A549 (cell line): ENCODE results near the gene ANKRD2. TPM values are rescaled to one million over a fixed set of nuclear protein-coding genes. Genes with fewer than 3 reads are reported as not detected.
A peak's percentile ranks its signal among the peaks of the same experiment; 100 is the strongest.

ENCODE experiments used
- ATAC-seq, 2 experiments: fragments of 200-7000 bp in 1 of 2; fragments of >200 bp in 1 of 2; cut with Nextera tagmentation in 1 of 2; cut with Tn5 transposase in 1 of 2; 3 replicates each; pipeline versions ENCODE4 v1.8.0 to v1.9.1; 2018 to 2020; ENCODE audit warnings: mild to moderate bottlenecking in 1 of 2, moderate library complexity in 1 of 2
- CTCF ChIA-PET: fragments of 300-600 bp; sonication (Branson Sonifier 250); formaldehyde crosslinking; extraction: SDS; loops from one replicate; lab custom pipeline; 2021; ENCODE audit warnings: antibody characterized with exemption, inconsistent platforms; lab: Yijun Ruan, JAX
- POLR2A ChIA-PET: fragments of 350-600 bp; formaldehyde crosslinking; extraction: SDS; loops from one replicate; lab custom pipeline; 2021; ENCODE audit warnings: antibody characterized with exemption, inconsistent platforms; lab: Yijun Ruan, JAX
- DNase-seq, 2 experiments: peaks; one replicate each; pipeline versions ENCODE4 v3.0.0 to v3.0.0-alpha.2; 2011 to 2016; ENCODE audit warnings: low read depth in 1 of 2, low spot score in 1 of 2
- FAIRE-seq: peaks from 2 replicates; lab custom pipeline; 2011; peaks lifted over from hg19 to GRCh38; lab: Jason Lieb, UNC
- H3K27ac ChIP-seq, 2 experiments: fragments of >200 bp; sonication (Bioruptor Twin); formaldehyde crosslinking; 3 replicates each; pipeline ENCODE4 v1.5.1; 2016 to 2017
- H3K4me1 ChIP-seq: fragments of >200 bp; sonication (Bioruptor Twin); formaldehyde crosslinking; 3 replicates; pipeline ENCODE4 v1.6.1; 2016
- H3K4me2 ChIP-seq: fragments of >200 bp; sonication (Bioruptor Twin); formaldehyde crosslinking; 3 replicates; pipeline ENCODE4 v1.6.1; 2016
- H3K4me3 ChIP-seq: fragments of >200 bp; sonication (Bioruptor Twin); formaldehyde crosslinking; 3 replicates; pipeline ENCODE4 v1.5.1; 2016
- H3K9me3 ChIP-seq: fragments of >200 bp; sonication (Bioruptor Twin); formaldehyde crosslinking; 3 replicates; pipeline ENCODE4 v1.6.1; 2016
- BHLHE40 ChIP-seq: IDR thresholded peaks from 2 replicates; pipeline ENCODE4 v1.6.1; 2012; ENCODE audit warnings: low read depth, low read length, inconsistent platforms
- CBX8 ChIP-seq: fragments of 200-600 bp; sonication (generic); IDR thresholded peaks from 2 replicates; pipeline ENCODE4 v1.6.1; 2016
- CEBPB ChIP-seq, 2 experiments: fragments of >200 bp in 1 of 2; sonication (Bioruptor Twin) in 1 of 2; formaldehyde crosslinking in 1 of 2; IDR thresholded peaks; 2 replicates each; pipeline ENCODE4 v1.6.1; 2012 to 2016
- EHMT2 ChIP-seq: fragments of 200-600 bp; sonication (generic); IDR thresholded peaks from 2 replicates; pipeline ENCODE4 v1.6.1; 2016; ENCODE audit warnings: antibody characterized with exemption, low read depth, mild to moderate bottlenecking, moderate library complexity
- EP300 ChIP-seq, 2 experiments: fragments of >200 bp; sonication (Bioruptor Twin); formaldehyde crosslinking; IDR thresholded peaks; 2 replicates in 1 of 2; 3 replicates in 1 of 2; pipeline ENCODE4 v1.6.1; 2016 to 2017
- FOXS1 ChIP-seq: fragments of 250-450 bp; sonication (Bioruptor Pico); IDR thresholded peaks from 2 replicates; pipeline ENCODE4 v1.5.0; 2020; ENCODE audit warnings: mild to moderate bottlenecking, moderate library complexity
- GATA3 ChIP-seq: IDR thresholded peaks from 2 replicates; pipeline ENCODE4 v1.6.1; 2012; ENCODE audit warnings: borderline replicate concordance
- HEYL ChIP-seq: fragments of 250-450 bp; sonication (Bioruptor Pico); IDR thresholded peaks from 2 replicates; pipeline ENCODE4 v1.8.0; 2021; ENCODE audit warnings: mild to moderate bottlenecking, moderate library complexity
- HMGXB4 ChIP-seq: fragments of 250-450 bp; sonication (Bioruptor Pico); IDR thresholded peaks from 2 replicates; pipeline ENCODE4 v1.5.0; 2021; ENCODE audit warnings: mild to moderate bottlenecking, moderate library complexity, borderline replicate concordance
- JUN ChIP-seq, 2 experiments: fragments of >200 bp; sonication (Bioruptor Twin); formaldehyde crosslinking; IDR thresholded peaks; 2 replicates in 1 of 2; 3 replicates in 1 of 2; pipeline ENCODE4 v1.6.1; 2016 to 2017
- JUNB ChIP-seq: fragments of >200 bp; sonication (Bioruptor Twin); formaldehyde crosslinking; IDR thresholded peaks from 2 replicates; pipeline ENCODE4 v1.6.1; 2016
- MAX ChIP-seq: IDR thresholded peaks from 2 replicates; pipeline ENCODE4 v1.6.1; 2012
- MAZ ChIP-seq: fragments of 150-350 bp; IDR thresholded peaks from 2 replicates; pipeline ENCODE4 v1.6.1; 2014; ENCODE audit warnings: antibody characterized with exemption, low read depth, low read length, borderline replicate concordance
- MYC ChIP-seq: IDR thresholded peaks from 2 replicates; pipeline ENCODE4 v1.6.1; 2012; ENCODE audit warnings: mild to moderate bottlenecking, inconsistent platforms, low read length, improper control_type of control experiment, borderline replicate concordance
- NFE2L2 ChIP-seq: fragments of 150-350 bp; conservative IDR thresholded peaks from 2 replicates; pipeline ENCODE4 v1.6.1; 2014; ENCODE audit warnings: low read length
- NR3C1 ChIP-seq: fragments of >200 bp; sonication (Bioruptor Twin); formaldehyde crosslinking; IDR thresholded peaks from 3 replicates; pipeline ENCODE4 v1.6.1; 2017
- PBX3 ChIP-seq: IDR thresholded peaks from 2 replicates; pipeline ENCODE4 v1.6.1; 2012
- PHF8 ChIP-seq: fragments of 200-600 bp; sonication (generic); IDR thresholded peaks from 2 replicates; pipeline ENCODE4 v1.6.1; 2016; ENCODE audit warnings: low read depth, mild to moderate bottlenecking, antibody characterized with exemption, moderate library complexity, borderline replicate concordance
- POLR2A ChIP-seq: IDR thresholded peaks from 2 replicates; pipeline ENCODE4 v1.6.1; 2012; ENCODE audit warnings: mild to moderate bottlenecking, low read length
- RAD21 ChIP-seq, 2 experiments: fragments of >200 bp in 1 of 2; sonication (Bioruptor Twin) in 1 of 2; formaldehyde crosslinking in 1 of 2; IDR thresholded peaks in 1 of 2; conservative IDR thresholded peaks in 1 of 2; 2 replicates in 1 of 2; 3 replicates in 1 of 2; pipeline ENCODE4 v1.6.1; 2012 to 2018; ENCODE audit warnings: inconsistent platforms in 1 of 2
- RARB ChIP-seq: fragments of 250-450 bp; sonication (Bioruptor Pico); IDR thresholded peaks from 2 replicates; pipeline ENCODE4 v1.8.0; 2021; ENCODE audit warnings: mild to moderate bottlenecking, moderate library complexity
- RFX5 ChIP-seq: fragments of 450-650 bp; IDR thresholded peaks from 2 replicates; pipeline ENCODE4 v1.7.1; 2014; ENCODE audit warnings: antibody characterized with exemption, mild to moderate bottlenecking, moderate library complexity
- TP53 ChIP-seq: fragments of 250-450 bp; sonication (Bioruptor Pico); IDR thresholded peaks from 2 replicates; pipeline ENCODE4 v1.5.0; 2021; ENCODE audit warnings: mild to moderate bottlenecking, moderate library complexity
- USF2 ChIP-seq: fragments of 450-650 bp; IDR thresholded peaks from 2 replicates; pipeline ENCODE4 v1.6.1; 2014; ENCODE audit warnings: antibody characterized with exemption
- ZNF302 ChIP-seq: fragments of 250-450 bp; sonication (Bioruptor Pico); IDR thresholded peaks from 2 replicates; pipeline ENCODE4 v1.9.0; 2021; ENCODE audit warnings: inconsistent platforms, mild to moderate bottlenecking, moderate library complexity
- ZSCAN20 ChIP-seq: fragments of 250-450 bp; sonication (Bioruptor Pico); IDR thresholded peaks from 2 replicates; pipeline ENCODE4 v1.8.0; 2022; ENCODE audit warnings: mild to moderate bottlenecking, moderate library complexity
- WGBS: methylation state at CpG from one replicate; pipeline ENCODE4 v1.1.6; 2017; ENCODE audit errors: missing lambda C conversion rate; 5-methylcytosine and 5-hydroxymethylcytosine counted together
- polyA plus RNA-seq, 4 experiments: library from polyadenylated mRNA; depleted of rRNA in 3 of 4; stranded (reverse); fragments of >200 nt; fragmentation: RNase III in 1 of 4; extraction: RNeasy Plus Mini Kit Qiagen cat#74134 plus additional on column Dnase treatment in 1 of 4; gene quantifications; 2 replicates in 3 of 4; 3 replicates in 1 of 4; pipeline ENCODE4 v1.2.3, GENCODE V29; 2011 to 2017
- TF ChIP-seq, protein P1 (sequence below): fragments of 150-350 bp; IDR thresholded peaks from 2 replicates; pipeline ENCODE4 v1.6.1; 2014; ENCODE audit warnings: low read depth, mild to moderate bottlenecking, low read length
- TF ChIP-seq, protein P2 (sequence below): fragments of >200 bp; sonication (Bioruptor Twin); formaldehyde crosslinking; IDR thresholded peaks from 2 replicates; pipeline ENCODE4 v1.6.1; 2016
- TF ChIP-seq, protein P3 (sequence below): fragments of 250-450 bp; sonication (Bioruptor Pico); IDR thresholded peaks from 2 replicates; pipeline ENCODE4 v1.5.0; 2020; ENCODE audit warnings: low read depth, mild to moderate bottlenecking, moderate library complexity

ANKRD2 gene
- polyA plus RNA-seq, 2 of the 4 experiments (the other 2 are of a cell fraction) = 1.5 to 4.7 TPM

DNA sequence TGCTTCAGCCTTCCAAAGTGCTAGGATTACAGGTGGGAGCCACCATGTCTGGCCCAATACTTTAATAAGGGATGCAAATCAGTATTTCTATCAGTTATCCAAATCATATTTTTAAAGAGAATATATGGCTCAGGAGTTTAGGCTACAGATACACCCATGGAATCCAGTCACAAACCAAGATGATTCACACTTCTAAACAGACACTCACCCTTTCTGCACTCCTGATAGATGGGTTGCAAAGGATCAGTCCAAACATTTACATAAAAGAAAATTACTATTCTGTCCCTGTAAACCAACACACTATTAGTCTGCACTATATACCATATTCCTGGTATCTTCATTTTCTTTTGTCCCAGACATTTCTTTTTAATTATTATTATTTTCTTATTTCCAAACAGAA, 58.5 kb downstream of the ANKRD2 start:
- ATAC-seq = no peak
- no peak for TF ChIP-seq USF2
- no peak for TF ChIP-seq TP53
- no peak for TF ChIP-seq ZNF302
- no peak for TF ChIP-seq NFE2L2
- TF ChIP-seq, protein P1, sequence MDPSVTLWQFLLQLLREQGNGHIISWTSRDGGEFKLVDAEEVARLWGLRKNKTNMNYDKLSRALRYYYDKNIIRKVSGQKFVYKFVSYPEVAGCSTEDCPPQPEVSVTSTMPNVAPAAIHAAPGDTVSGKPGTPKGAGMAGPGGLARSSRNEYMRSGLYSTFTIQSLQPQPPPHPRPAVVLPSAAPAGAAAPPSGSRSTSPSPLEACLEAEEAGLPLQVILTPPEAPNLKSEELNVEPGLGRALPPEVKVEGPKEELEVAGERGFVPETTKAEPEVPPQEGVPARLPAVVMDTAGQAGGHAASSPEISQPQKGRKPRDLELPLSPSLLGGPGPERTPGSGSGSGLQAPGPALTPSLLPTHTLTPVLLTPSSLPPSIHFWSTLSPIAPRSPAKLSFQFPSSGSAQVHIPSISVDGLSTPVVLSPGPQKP = no peak
- TF ChIP-seq GATA3 = no peak
- no peak for TF ChIP-seq BHLHE40
- TF ChIP-seq CBX8 = no peak
- no peak for TF ChIP-seq HEYL
- no peak for TF ChIP-seq EP300 (IDR thresholded peaks at IDR 0.05)
- TF ChIP-seq RAD21 (conservative IDR thresholded peaks at IDR 0.05 in 1 of 2, IDR thresholded peaks at IDR 0.05 in 1 of 2) = no peak
- no peak for TF ChIP-seq EHMT2
- TF ChIP-seq RARB (CRISPR knock-in tag) = no peak
- TF ChIP-seq MYC = no peak
- TF ChIP-seq, protein P2, sequence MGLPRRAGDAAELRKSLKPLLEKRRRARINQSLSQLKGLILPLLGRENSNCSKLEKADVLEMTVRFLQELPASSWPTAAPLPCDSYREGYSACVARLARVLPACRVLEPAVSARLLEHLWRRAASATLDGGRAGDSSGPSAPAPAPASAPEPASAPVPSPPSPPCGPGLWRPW = no peak
- TF ChIP-seq, all 56 proteins: peak for 0
- DNase-seq (no peak), FAIRE-seq (no peak)
- H3K4me3 ChIP-seq = no peak overlapping the region
- H3K27ac ChIP-seq = no peak overlapping the region
- CTCF ChIA-PET = interaction anchor here (0.9 to 10.7 kb wide), 8 partner anchors 9 to 101 kb away, joined by 3 to 97 read pairs (median 4); no protein-coding TSS in a partner anchor
- no peak overlapping the region for H3K4me2 ChIP-seq
- peaks cover 7% of the 10 kb centered on the region; the same call in 2 of the 3 replicates for H3K4me1 ChIP-seq
- POLR2A ChIA-PET = no interaction called here
- no peaks in the 10 kb centered on the region for H3K9me3 ChIP-seq

- Histone ChIP-seq H3K9me3 (no peaks in the 10 kb centered on the region), H3K27ac (peak within 1 kb of the TSS; percentile 91 to 92), H3K4me2 (peak within 1 kb of the TSS; percentile 88), H3K4me1 (peaks cover 7% of the 10 kb centered on the region; the same call in 2 of the 3 replicates), H3K4me3 (peak within 1 kb of the TSS; percentile 87)
- POLR2A ChIA-PET = interaction anchor here (0.9 kb wide), 1 partner anchor 37 kb away, joined by 3 read pairs; no protein-coding TSS in a partner anchor
- DNase-seq = peak; percentile 93 to 95
- 2% methylated on average over 45 of the region's 62 CpGs for WGBS
- CTCF ChIA-PET = interaction anchor here (0.6 to 1.9 kb wide), 5 partner anchors 11 to 121 kb away, joined by 3 to 17 read pairs (median 4); partner anchors contain the start of gene ANKRD2
- peak; percentile 99 for ATAC-seq
- no peak for FAIRE-seq
- TF ChIP-seq MAX (peak; percentile 81), RFX5 (peak; percentile 86), POLR2A (peak; percentile 60), CBX8 (no peak), NR3C1 (no peak), ZSCAN20 (CRISPR knock-in tag) (no peak), NFE2L2 (no peak), PHF8 (peak; percentile 70), FOXS1 (CRISPR knock-in tag) (no peak), USF2 (no peak), MAZ (no peak), PBX3 (0 out of 2 replicates have a peak, but pooled peaks have one; percentile 31), HMGXB4 (CRISPR knock-in tag) (no peak), JUNB (no peak), CEBPB (IDR thresholded peaks at IDR 0.05) (peak; percentile 46 to 64; a peak in 3 of 4 replicates), JUN (IDR thresholded peaks at IDR 0.05) (peak in 1 of 2 experiments; percentile 71; a peak in 3 of 5 replicates), RAD21 (conservative IDR thresholded peaks at IDR 0.05 in 1 of 2, IDR thresholded peaks at IDR 0.05 in 1 of 2) (no peak)
- TF ChIP-seq, protein P3, sequence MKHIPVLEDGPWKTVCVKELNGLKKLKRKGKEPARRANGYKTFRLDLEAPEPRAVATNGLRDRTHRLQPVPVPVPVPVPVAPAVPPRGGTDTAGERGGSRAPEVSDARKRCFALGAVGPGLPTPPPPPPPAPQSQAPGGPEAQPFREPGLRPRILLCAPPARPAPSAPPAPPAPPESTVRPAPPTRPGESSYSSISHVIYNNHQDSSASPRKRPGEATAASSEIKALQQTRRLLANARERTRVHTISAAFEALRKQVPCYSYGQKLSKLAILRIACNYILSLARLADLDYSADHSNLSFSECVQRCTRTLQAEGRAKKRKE (CRISPR knock-in tag) = no peak
Measured at GRCh38 chr10:97632949-97633884, 60.6 kb downstream of the ANKRD2 start, which contains the start of gene MORN4. Gene MORN4, minus strand, starts transcription at chr10:97633500. Its CDS starts 13,847 bp downstream, at chr10:97619653.
